ENCODE data around the gene TEX48. TPM values are rescaled to one million over a fixed set of nuclear protein-coding genes. Genes with fewer than 3 reads are reported as not detected.

Gene TEX48
- total and polyA plus RNA-seq, 2 experiments from 2014 or later, result not detected

DNA sequence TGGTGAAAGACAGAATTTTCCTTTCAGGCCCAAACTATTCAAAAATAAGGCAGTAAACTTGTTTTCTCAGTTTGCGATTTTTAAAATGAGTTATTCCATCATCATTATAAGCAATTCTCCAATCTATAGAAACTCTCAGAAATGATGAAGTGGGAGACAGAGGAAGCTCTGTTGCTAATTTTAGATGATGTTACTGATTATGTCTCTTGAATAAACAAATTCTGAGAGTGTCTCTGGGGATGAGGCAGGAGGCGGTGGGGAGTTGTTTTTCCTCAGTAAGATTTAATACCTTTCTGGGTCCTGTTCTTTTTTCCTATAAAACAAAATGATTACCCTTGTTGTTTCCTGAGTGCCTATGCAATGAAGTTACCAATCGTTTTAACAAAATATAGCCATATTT, 43.9 kb upstream of the TEX48 start:
- no peak overlapping the region for H3K27ac Mint-ChIP-seq
- H3F3A ChIP-seq (replicated peaks; ENCODE audit: low read depth), result no peaks in the 10 kb centered on the region
- H3K79me2 ChIP-seq (replicated peaks; ENCODE audit: insufficient read depth), result no peaks in the 10 kb centered on the region
- H3K4me1 ChIP-seq (ENCODE audit: insufficient read depth), result no peaks in the 10 kb centered on the region
- no peak overlapping the region for H3K27ac ChIP-seq (ENCODE audit: low read depth)
- H3K4me1 Mint-ChIP-seq, result peaks cover 3% of the 10 kb centered on the region; the same call in 2 of the 3 replicates
- no peak for ATAC-seq
- H2AFZ ChIP-seq, result no peak overlapping the region
- H3K36me3 ChIP-seq (ENCODE audit: insufficient read depth), result no peaks in the 10 kb centered on the region
- H3K4me2 ChIP-seq, result no peak overlapping the region
- no peaks in the 10 kb centered on the region for H3K9me2 ChIP-seq (ENCODE audit: insufficient read depth)
- H3K9me3 Mint-ChIP-seq, result no peaks in the 10 kb centered on the region
- no peaks in the 10 kb centered on the region for H4K20me1 ChIP-seq (replicated peaks; ENCODE audit: insufficient read depth)
- DNase-seq (ENCODE audit: low spot score), result no peak
- no peaks in the 10 kb centered on the region for H3K27me3 ChIP-seq (ENCODE audit: insufficient read depth)
- no peak overlapping the region for H3K4me3 ChIP-seq
- peaks cover 3% of the 10 kb centered on the region for H3K27me3 Mint-ChIP-seq (ENCODE audit: insufficient read depth, low read depth, poor library complexity)
- H3K4me3 Mint-ChIP-seq, result no peak overlapping the region
- H3K36me3 Mint-ChIP-seq (ENCODE audit: low read depth), result no peaks in the 10 kb centered on the region
- TF ChIP-seq NANOG (IDR thresholded peaks at IDR 0.05; ENCODE audit: borderline replicate concordance), result no peak
- TF ChIP-seq EZH2 (IDR thresholded peaks at IDR 0.05; ENCODE audit: low read depth, unreplicated experiment), result no peak
- TF ChIP-seq POLR2AphosphoS5 (IDR thresholded peaks at IDR 0.05; ENCODE audit: low read depth), result no peak
- no peak for TF ChIP-seq STAT1 (IDR thresholded peaks at IDR 0.05; ENCODE audit: unreplicated experiment)
- no peak for TF ChIP-seq JUNB (IDR thresholded peaks at IDR 0.05; ENCODE audit: unreplicated experiment)
- TF ChIP-seq, protein P1, sequence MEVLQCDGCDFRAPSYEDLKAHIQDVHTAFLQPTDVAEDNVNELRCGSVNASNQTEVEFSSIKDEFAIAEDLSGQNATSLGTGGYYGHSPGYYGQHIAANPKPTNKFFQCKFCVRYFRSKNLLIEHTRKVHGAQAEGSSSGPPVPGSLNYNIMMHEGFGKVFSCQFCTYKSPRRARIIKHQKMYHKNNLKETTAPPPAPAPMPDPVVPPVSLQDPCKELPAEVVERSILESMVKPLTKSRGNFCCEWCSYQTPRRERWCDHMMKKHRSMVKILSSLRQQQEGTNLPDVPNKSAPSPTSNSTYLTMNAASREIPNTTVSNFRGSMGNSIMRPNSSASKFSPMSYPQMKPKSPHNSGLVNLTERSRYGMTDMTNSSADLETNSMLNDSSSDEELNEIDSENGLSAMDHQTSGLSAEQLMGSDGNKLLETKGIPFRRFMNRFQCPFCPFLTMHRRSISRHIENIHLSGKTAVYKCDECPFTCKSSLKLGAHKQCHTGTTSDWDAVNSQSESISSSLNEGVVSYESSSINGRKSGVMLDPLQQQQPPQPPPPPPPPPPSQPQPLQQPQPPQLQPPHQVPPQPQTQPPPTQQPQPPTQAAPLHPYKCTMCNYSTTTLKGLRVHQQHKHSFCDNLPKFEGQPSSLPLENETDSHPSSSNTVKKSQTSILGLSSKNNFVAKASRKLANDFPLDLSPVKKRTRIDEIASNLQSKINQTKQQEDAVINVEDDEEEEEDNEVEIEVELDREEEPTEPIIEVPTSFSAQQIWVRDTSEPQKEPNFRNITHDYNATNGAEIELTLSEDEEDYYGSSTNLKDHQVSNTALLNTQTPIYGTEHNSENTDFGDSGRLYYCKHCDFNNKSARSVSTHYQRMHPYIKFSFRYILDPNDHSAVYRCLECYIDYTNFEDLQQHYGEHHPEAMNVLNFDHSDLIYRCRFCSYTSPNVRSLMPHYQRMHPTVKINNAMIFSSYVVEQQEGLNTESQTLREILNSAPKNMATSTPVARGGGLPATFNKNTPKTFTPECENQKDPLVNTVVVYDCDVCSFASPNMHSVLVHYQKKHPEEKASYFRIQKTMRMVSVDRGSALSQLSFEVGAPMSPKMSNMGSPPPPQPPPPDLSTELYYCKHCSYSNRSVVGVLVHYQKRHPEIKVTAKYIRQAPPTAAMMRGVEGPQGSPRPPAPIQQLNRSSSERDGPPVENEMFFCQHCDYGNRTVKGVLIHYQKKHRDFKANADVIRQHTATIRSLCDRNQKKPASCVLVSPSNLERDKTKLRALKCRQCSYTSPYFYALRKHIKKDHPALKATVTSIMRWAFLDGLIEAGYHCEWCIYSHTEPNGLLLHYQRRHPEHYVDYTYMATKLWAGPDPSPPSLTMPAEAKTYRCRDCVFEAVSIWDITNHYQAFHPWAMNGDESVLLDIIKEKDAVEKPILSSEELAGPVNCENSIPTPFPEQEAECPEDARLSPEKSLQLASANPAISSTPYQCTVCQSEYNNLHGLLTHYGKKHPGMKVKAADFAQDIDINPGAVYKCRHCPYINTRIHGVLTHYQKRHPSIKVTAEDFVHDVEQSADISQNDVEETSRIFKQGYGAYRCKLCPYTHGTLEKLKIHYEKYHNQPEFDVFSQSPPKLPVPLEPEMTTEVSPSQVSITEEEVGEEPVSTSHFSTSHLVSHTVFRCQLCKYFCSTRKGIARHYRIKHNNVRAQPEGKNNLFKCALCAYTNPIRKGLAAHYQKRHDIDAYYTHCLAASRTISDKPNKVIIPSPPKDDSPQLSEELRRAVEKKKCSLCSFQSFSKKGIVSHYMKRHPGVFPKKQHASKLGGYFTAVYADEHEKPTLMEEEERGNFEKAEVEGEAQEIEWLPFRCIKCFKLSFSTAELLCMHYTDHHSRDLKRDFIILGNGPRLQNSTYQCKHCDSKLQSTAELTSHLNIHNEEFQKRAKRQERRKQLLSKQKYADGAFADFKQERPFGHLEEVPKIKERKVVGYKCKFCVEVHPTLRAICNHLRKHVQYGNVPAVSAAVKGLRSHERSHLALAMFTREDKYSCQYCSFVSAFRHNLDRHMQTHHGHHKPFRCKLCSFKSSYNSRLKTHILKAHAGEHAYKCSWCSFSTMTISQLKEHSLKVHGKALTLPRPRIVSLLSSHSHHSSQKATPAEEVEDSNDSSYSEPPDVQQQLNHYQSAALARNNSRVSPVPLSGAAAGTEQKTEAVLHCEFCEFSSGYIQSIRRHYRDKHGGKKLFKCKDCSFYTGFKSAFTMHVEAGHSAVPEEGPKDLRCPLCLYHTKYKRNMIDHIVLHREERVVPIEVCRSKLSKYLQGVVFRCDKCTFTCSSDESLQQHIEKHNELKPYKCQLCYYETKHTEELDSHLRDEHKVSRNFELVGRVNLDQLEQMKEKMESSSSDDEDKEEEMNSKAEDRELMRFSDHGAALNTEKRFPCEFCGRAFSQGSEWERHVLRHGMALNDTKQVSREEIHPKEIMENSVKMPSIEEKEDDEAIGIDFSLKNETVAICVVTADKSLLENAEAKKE (CRISPR knock-in tag; IDR thresholded peaks at IDR 0.05), result no peak
- TF ChIP-seq ZNF331 (CRISPR knock-in tag; IDR thresholded peaks at IDR 0.05; ENCODE audit: low read depth), result no peak
- TF ChIP-seq EZH2phosphoT487 (IDR thresholded peaks at IDR 0.05; ENCODE audit: unreplicated experiment), result no peak
- TF ChIP-seq, protein P2, sequence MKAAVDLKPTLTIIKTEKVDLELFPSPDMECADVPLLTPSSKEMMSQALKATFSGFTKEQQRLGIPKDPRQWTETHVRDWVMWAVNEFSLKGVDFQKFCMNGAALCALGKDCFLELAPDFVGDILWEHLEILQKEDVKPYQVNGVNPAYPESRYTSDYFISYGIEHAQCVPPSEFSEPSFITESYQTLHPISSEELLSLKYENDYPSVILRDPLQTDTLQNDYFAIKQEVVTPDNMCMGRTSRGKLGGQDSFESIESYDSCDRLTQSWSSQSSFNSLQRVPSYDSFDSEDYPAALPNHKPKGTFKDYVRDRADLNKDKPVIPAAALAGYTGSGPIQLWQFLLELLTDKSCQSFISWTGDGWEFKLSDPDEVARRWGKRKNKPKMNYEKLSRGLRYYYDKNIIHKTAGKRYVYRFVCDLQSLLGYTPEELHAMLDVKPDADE (IDR thresholded peaks at IDR 0.05), result no peak
- TF ChIP-seq, protein P3, sequence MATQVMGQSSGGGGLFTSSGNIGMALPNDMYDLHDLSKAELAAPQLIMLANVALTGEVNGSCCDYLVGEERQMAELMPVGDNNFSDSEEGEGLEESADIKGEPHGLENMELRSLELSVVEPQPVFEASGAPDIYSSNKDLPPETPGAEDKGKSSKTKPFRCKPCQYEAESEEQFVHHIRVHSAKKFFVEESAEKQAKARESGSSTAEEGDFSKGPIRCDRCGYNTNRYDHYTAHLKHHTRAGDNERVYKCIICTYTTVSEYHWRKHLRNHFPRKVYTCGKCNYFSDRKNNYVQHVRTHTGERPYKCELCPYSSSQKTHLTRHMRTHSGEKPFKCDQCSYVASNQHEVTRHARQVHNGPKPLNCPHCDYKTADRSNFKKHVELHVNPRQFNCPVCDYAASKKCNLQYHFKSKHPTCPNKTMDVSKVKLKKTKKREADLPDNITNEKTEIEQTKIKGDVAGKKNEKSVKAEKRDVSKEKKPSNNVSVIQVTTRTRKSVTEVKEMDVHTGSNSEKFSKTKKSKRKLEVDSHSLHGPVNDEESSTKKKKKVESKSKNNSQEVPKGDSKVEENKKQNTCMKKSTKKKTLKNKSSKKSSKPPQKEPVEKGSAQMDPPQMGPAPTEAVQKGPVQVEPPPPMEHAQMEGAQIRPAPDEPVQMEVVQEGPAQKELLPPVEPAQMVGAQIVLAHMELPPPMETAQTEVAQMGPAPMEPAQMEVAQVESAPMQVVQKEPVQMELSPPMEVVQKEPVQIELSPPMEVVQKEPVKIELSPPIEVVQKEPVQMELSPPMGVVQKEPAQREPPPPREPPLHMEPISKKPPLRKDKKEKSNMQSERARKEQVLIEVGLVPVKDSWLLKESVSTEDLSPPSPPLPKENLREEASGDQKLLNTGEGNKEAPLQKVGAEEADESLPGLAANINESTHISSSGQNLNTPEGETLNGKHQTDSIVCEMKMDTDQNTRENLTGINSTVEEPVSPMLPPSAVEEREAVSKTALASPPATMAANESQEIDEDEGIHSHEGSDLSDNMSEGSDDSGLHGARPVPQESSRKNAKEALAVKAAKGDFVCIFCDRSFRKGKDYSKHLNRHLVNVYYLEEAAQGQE (IDR thresholded peaks at IDR 0.05; ENCODE audit: unreplicated experiment), result no peak
- TF ChIP-seq ZNF114 (CRISPR knock-in tag; IDR thresholded peaks at IDR 0.05), result no peak
- no peak for TF ChIP-seq CREB1 (CRISPR knock-in tag; IDR thresholded peaks at IDR 0.05; ENCODE audit: low read depth)
- TF ChIP-seq, protein P4, sequence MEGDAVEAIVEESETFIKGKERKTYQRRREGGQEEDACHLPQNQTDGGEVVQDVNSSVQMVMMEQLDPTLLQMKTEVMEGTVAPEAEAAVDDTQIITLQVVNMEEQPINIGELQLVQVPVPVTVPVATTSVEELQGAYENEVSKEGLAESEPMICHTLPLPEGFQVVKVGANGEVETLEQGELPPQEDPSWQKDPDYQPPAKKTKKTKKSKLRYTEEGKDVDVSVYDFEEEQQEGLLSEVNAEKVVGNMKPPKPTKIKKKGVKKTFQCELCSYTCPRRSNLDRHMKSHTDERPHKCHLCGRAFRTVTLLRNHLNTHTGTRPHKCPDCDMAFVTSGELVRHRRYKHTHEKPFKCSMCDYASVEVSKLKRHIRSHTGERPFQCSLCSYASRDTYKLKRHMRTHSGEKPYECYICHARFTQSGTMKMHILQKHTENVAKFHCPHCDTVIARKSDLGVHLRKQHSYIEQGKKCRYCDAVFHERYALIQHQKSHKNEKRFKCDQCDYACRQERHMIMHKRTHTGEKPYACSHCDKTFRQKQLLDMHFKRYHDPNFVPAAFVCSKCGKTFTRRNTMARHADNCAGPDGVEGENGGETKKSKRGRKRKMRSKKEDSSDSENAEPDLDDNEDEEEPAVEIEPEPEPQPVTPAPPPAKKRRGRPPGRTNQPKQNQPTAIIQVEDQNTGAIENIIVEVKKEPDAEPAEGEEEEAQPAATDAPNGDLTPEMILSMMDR (conservative IDR thresholded peaks at IDR 0.05; ENCODE audit: low read depth in 2 of 2), result no peak
